ENCODE data around the gene CDCA4.
A peak's percentile ranks its signal among the peaks of the same experiment; 100 is the strongest.
"Not testable (repeated sequence)": the region's sequence is repeated elsewhere in the genome, so short reads cannot be mapped to it uniquely, and the experiment has no call there.

Gene CDCA4

GRCh38 chr14:105020815-105021655 is at the start of gene CDCA4:
Gene CDCA4, minus strand, starts transcription at chr14:105021083. Its CDS starts 9,154 bp downstream, at chr14:105011929.
- DNase-seq (ENCODE audit: low read depth), result peak; percentile 95

GRCh38 chr14:105069871-105070759 is 49.2 kb upstream of the CDCA4 start:
- DNase-seq (ENCODE audit: low read depth), result no peak

- no peak for DNase-seq (ENCODE audit: low read depth)
These were observed 48.6 kb upstream of the CDCA4 start for GRCh38 chr14:105069522-105069870.

GRCh38 chr14:105068818-105069217 is 47.9 kb upstream of the CDCA4 start:
- DNase-seq (ENCODE audit: low read depth), result no peak

- no peak for DNase-seq (ENCODE audit: low read depth)
These were observed 47.1 kb upstream of the CDCA4 start for GRCh38 chr14:105067969-105068301.

- DNase-seq (ENCODE audit: low read depth), result no peak
These were observed 46.5 kb upstream of the CDCA4 start for GRCh38 chr14:105067140-105067968.

GRCh38 chr14:105066240-105067071 is 45.6 kb upstream of the CDCA4 start:
- DNase-seq (ENCODE audit: low read depth), result no peak

- DNase-seq (ENCODE audit: low read depth), result peak; percentile 82
These were observed 44.7 kb upstream of the CDCA4 start, which contains the start of gene GPR132 for GRCh38 chr14:105065280-105066228. Gene GPR132, minus strand, starts transcription at chr14:105065430. Its CDS starts 10,010 bp downstream, at chr14:105055420.

- DNase-seq (ENCODE audit: low read depth), result no peak
These were observed 43.8 kb upstream of the CDCA4 start for GRCh38 chr14:105064721-105065143.

- DNase-seq (ENCODE audit: low read depth), result no peak
These were observed 43.1 kb upstream of the CDCA4 start for GRCh38 chr14:105064001-105064400.

GRCh38 chr14:105063506-105063905 is 42.6 kb upstream of the CDCA4 start:
- not testable (repeated sequence) for DNase-seq (ENCODE audit: low read depth)

- DNase-seq (ENCODE audit: low read depth), result no peak
These were observed 42.2 kb upstream of the CDCA4 start for GRCh38 chr14:105063056-105063455.

- DNase-seq (ENCODE audit: low read depth), result no peak
These were observed 41.2 kb upstream of the CDCA4 start for GRCh38 chr14:105062048-105062433.

GRCh38 chr14:105061428-105062047 is 40.7 kb upstream of the CDCA4 start:
- DNase-seq (ENCODE audit: low read depth), result no peak

GRCh38 chr14:105060751-105061427 is 40.0 kb upstream of the CDCA4 start:
- DNase-seq (ENCODE audit: low read depth), result no peak

- no peak for DNase-seq (ENCODE audit: low read depth)
These were observed 39.2 kb upstream of the CDCA4 start for GRCh38 chr14:105059925-105060565.

GRCh38 chr14:105059035-105059924 is 38.4 kb upstream of the CDCA4 start:
- no peak for DNase-seq (ENCODE audit: low read depth)
